Tibial nerve (tissue), 4 donors: ENCODE results near the gene PLCL2. TPM values are rescaled to one million over a fixed set of nuclear protein-coding genes. Genes with fewer than 3 reads are reported as not detected.

Experiments
- DNase-seq, 2 donors: peaks; one replicate each; pipeline ENCODE4 v3.0.0-alpha.2; 2019; ENCODE audit warnings: low spot score in 2 of 2
- H3K27ac ChIP-seq, 4 donors: fragments of 200-600 bp; sonication (generic) in 3 of 4; one replicate each; pipeline ENCODE4 v1.5.1; 2017 to 2019; ENCODE audit warnings: mild to moderate bottlenecking in 1 of 4
- H3K27me3 ChIP-seq, 2 donors: fragments of 200-600 bp; sonication (generic) in 1 of 2; one replicate each; pipeline versions ENCODE4 v1.5.1 to v1.6.0; 2017 to 2019
- H3K36me3 ChIP-seq, 3 donors: fragments of 200-600 bp; sonication (generic); one replicate each; pipeline ENCODE4 v1.5.1; 2018 to 2019
- H3K4me1 ChIP-seq, 4 donors: fragments of 200-600 bp; sonication (generic) in 3 of 4; one replicate each; pipeline ENCODE4 v1.5.1; 2017 to 2019
- H3K4me3 ChIP-seq, 4 donors: fragments of 200-600 bp; sonication (generic) in 3 of 4; one replicate each; pipeline ENCODE4 v1.5.1; 2017 to 2019; ENCODE audit warnings: mild to moderate bottlenecking in 1 of 4, moderate library complexity in 1 of 4
- H3K9me3 ChIP-seq, 4 donors: fragments of 200-600 bp; sonication (generic) in 3 of 4; one replicate each; pipeline ENCODE4 v1.5.1; 2017 to 2019
- CTCF ChIP-seq, 5 experiments: fragments of 200-600 bp in 3 of 5; fragments of 450-650 bp in 2 of 5; sonication (generic) in 3 of 5; IDR thresholded peaks; one replicate each; pipeline ENCODE4 v1.5.1; 2016 to 2019; ENCODE audit warnings: antibody characterized with exemption in 5 of 5, mild to moderate bottlenecking in 3 of 5, moderate library complexity in 2 of 5
- EP300 ChIP-seq, 2 donors: sonication (generic); formaldehyde crosslinking; IDR thresholded peaks; one replicate each; pipeline ENCODE4 v1.6.1; 2017; ENCODE audit warnings: antibody characterized with exemption in 2 of 2, mild to moderate bottlenecking in 1 of 2
- POLR2A ChIP-seq, 2 donors: fragments of 450-650 bp; IDR thresholded peaks; one replicate each; pipeline ENCODE4 v1.6.1; 2017; ENCODE audit warnings: antibody characterized with exemption in 2 of 2, mild to moderate bottlenecking in 2 of 2, moderate library complexity in 2 of 2
- WGBS, 2 donors: methylation state at CpG; one replicate each; pipeline ENCODE4 v1.1.5; 2018; 5-methylcytosine and 5-hydroxymethylcytosine counted together
- total RNA-seq, 4 donors: library from RNA; depleted of rRNA; stranded (reverse); fragments of >200 nt; gene quantifications; one replicate each; pipeline ENCODE4 v1.1.0, GENCODE V29; 2016

PLCL2 gene
- total RNA-seq, 4 donors from 2014 or later, result 17.7 to 39.3 (median 29.0) TPM

GRCh38 chr3:16927485-16927884 is 42.7 kb downstream of the PLCL2 start:
- Histone ChIP-seq H3K36me3 (no peaks in the 10 kb centered on the region), H3K9me3 (peaks cover 0 to 9% (median 0%) of the 10 kb centered on the region in 4 donors), H3K27me3 (no peaks in the 10 kb centered on the region), H3K4me1 (peaks cover 0 to 26% (median 4%) of the 10 kb centered on the region in 4 donors), H3K4me3 (no peak overlapping the region), H3K27ac (no peak overlapping the region)
- no peak for TF ChIP-seq EP300 (IDR thresholded peaks at IDR 0.05)
- TF ChIP-seq CTCF (IDR thresholded peaks at IDR 0.05), result no peak
- no peak for TF ChIP-seq POLR2A (IDR thresholded peaks at IDR 0.05)
- WGBS, 2 donors, result 100% methylated on average over 1 of the region's 1 CpG
- DNase-seq, result no peak

GRCh38 chr3:16928386-16929132 is 43.8 kb downstream of the PLCL2 start:
- Histone ChIP-seq H3K27me3 (no peaks in the 10 kb centered on the region), H3K4me3 (no peak overlapping the region), H3K9me3 (peaks cover 0 to 9% (median 0%) of the 10 kb centered on the region in 4 donors), H3K36me3 (no peaks in the 10 kb centered on the region), H3K27ac (no peak overlapping the region), H3K4me1 (peaks cover 0 to 26% (median 4%) of the 10 kb centered on the region in 4 donors)
- TF ChIP-seq EP300 (IDR thresholded peaks at IDR 0.05) (no peak), CTCF (IDR thresholded peaks at IDR 0.05) (no peak), POLR2A (IDR thresholded peaks at IDR 0.05) (no peak)
- no peak for DNase-seq
- 37 to 38% methylated on average over 5 of the region's 8 CpGs for WGBS, 2 donors

GRCh38 chr3:16929311-16929710 is 44.6 kb downstream of the PLCL2 start:
- peaks cover 0 to 26% (median 4%) of the 10 kb centered on the region in 4 donors for H3K4me1 ChIP-seq
- H3K9me3 ChIP-seq, result peaks cover 0 to 5% (median 0%) of the 10 kb centered on the region in 4 donors
- no peaks in the 10 kb centered on the region for H3K36me3 ChIP-seq
- no peak for DNase-seq
- 63 to 76% methylated on average over 2 of the region's 2 CpGs for WGBS, 2 donors
- no peak overlapping the region for H3K4me3 ChIP-seq
- no peak overlapping the region for H3K27ac ChIP-seq
- no peaks in the 10 kb centered on the region for H3K27me3 ChIP-seq
- TF ChIP-seq CTCF (IDR thresholded peaks at IDR 0.05) (no peak), POLR2A (IDR thresholded peaks at IDR 0.05) (no peak), EP300 (IDR thresholded peaks at IDR 0.05) (no peak)

GRCh38 chr3:16932877-16933276 is 48.1 kb downstream of the PLCL2 start:
- no peaks in the 10 kb centered on the region for H3K36me3 ChIP-seq
- DNase-seq, result no peak
- no peaks in the 10 kb centered on the region for H3K27me3 ChIP-seq
- WGBS, 2 donors, result 63 to 71% methylated on average over 7 of the region's 7 CpGs
- TF ChIP-seq POLR2A (IDR thresholded peaks at IDR 0.05) (no peak), EP300 (IDR thresholded peaks at IDR 0.05) (no peak), CTCF (IDR thresholded peaks at IDR 0.05) (no peak)
- no peak overlapping the region for H3K4me3 ChIP-seq
- H3K4me1 ChIP-seq, result peaks cover 0 to 35% (median 4%) of the 10 kb centered on the region in 4 donors
- no peaks in the 10 kb centered on the region for H3K9me3 ChIP-seq
- H3K27ac ChIP-seq, result no peak overlapping the region

- H3K36me3 ChIP-seq, result no peaks in the 10 kb centered on the region
- WGBS, 2 donors, result 59 to 69% methylated on average over 1 of the region's 1 CpG
- no peak for DNase-seq
- no peak for TF ChIP-seq CTCF (IDR thresholded peaks at IDR 0.05)
- TF ChIP-seq POLR2A (IDR thresholded peaks at IDR 0.05), result no peak
- no peak for TF ChIP-seq EP300 (IDR thresholded peaks at IDR 0.05)
- H3K9me3 ChIP-seq, result no peaks in the 10 kb centered on the region
- H3K4me1 ChIP-seq, result peaks cover 0 to 11% (median 0%) of the 10 kb centered on the region in 4 donors
- H3K27ac ChIP-seq, result no peak overlapping the region
- no peak overlapping the region for H3K4me3 ChIP-seq
- H3K27me3 ChIP-seq, result no peaks in the 10 kb centered on the region
Observed at GRCh38 chr3:16935781-16936180, 51.0 kb downstream of the PLCL2 start.
